CD4-positive, alpha-beta T cell treated with Interleukin-6 at 100 ng/mL for 8 hours (primary cell): ENCODE data around the gene CHST11.
"Not testable (repeated sequence)": the region's sequence is repeated elsewhere in the genome, so short reads cannot be mapped to it uniquely, and the experiment has no call there.

Experiments
- DNase-seq: peaks from one replicate; pipeline ENCODE4 v3.0.0-alpha.2; 2020; ENCODE audit warnings: mixed read lengths, low spot score

The CHST11 gene

GRCh38 chr12:104565606-104566243 is 109.0 kb downstream of the CHST11 start:
- no peak for DNase-seq

DNA sequence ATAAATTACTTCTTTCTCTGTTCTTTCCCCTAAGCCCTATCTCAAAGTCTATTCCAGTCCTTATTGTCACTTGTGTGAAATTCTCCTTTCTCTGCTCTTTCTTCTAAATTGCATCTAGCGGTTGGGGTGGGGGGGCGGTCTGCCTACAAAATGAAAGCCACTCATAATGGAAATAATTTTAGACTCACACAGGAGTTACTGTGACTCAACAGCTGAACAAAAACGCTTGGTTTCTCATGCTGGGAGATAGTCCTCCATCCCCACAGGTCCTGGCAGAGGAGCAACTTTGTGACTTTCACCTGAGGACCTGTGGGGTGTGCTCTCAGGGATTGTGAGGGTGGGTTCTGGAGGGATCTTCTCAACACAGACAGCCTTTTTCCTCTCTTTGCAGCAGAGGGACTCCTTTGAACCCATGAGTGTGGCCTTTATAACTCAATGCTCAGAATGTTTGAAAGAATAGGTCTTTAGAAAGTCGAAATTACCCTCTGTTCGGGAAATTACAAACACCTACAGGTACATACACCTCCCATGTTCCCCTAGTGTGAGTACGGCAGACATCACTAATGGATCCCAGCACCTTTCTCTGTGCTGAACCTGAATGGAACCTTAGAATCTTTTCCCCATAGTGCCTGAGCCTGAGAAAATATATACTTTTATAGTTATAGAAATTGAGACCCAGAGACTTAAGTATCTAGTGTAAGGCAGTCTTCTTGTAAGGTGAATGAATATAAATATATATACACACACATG is 109.7 kb downstream of the CHST11 start:
- no peak for DNase-seq

DNA sequence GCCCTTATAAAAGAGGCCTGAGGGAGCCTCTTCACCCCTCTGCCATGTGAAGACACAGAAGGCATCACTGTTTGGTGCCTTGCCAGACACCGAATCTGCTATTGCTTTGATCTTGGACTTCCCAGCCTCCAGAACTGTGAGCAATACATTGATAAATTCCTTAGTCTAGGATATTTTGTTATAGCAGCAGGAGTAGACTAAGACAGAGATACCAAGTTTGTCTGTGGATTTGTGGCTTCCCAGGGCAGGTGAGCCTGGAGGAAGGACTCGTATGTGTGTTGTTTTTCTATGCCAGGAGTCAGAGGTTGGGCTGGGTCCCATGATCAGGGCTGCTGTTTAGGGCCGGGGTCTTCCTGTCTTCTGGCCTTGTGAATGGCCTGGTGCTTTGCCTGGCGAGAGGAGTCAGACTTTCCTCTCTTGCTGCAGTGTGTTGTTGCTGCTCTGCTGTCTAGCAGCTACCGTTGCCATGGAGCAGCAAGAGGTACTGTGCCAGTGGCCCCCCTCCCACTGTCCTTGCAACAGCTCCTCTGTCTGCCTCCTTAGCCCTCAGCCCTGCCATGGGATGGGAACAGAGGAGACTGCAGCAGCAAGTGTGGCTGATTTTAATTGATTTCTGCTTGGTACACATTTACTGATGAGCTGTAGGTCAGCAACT is 111.2 kb downstream of the CHST11 start:
- DNase-seq: no peak

- no peak for DNase-seq
Measured at GRCh38 chr12:104568487-104568868, 111.7 kb downstream of the CHST11 start.

GRCh38 chr12:104568935-104569334 is 112.2 kb downstream of the CHST11 start:
- DNase-seq: no peak

- DNase-seq: peak; percentile 46
Measured at GRCh38 chr12:104569346-104570173, 112.8 kb downstream of the CHST11 start.

- no peak for DNase-seq
Measured at GRCh38 chr12:104570174-104570907, 113.6 kb downstream of the CHST11 start.

DNA sequence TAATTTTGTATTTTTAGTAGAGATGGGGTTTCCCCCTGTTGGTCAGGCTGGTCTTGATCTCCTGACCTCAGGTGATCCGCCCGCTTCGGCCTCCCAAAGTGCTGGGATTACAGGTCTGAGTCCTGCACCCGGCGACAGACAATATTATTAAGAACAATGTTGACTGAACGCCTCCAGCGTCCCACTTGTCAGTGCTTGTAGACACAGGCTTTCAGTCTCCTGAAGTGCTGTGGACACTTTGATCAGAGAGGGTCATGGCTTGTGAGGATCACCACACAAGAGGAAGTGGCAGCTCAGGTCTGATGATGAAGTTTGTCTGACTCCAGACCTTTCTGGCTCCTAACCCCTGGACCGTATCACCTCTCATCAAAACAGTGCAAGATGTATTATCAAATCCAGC is 114.6 kb downstream of the CHST11 start:
- no peak for DNase-seq

GRCh38 chr12:104574353-104574752 is 117.6 kb downstream of the CHST11 start:
- not testable (repeated sequence) for DNase-seq

DNA sequence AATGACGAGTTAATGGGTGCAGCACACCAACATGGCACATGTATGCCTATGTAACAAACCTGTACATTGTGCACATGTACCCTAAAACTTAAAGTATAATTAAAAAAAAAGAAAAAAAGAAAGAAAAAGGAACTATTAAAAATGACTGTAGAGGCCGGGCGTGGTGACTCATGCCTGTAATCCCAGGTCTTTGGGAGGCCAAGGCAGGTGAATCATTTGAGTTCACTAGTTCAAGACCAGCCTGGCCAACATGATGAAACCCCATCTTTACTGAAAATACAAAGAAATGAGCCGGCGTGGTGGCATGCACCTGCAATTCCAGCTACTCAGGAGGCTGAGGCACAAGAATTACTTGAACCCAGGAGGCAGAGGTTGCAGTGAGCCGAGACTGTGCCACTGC is 118.0 kb downstream of the CHST11 start:
- not testable (repeated sequence) for DNase-seq

DNA sequence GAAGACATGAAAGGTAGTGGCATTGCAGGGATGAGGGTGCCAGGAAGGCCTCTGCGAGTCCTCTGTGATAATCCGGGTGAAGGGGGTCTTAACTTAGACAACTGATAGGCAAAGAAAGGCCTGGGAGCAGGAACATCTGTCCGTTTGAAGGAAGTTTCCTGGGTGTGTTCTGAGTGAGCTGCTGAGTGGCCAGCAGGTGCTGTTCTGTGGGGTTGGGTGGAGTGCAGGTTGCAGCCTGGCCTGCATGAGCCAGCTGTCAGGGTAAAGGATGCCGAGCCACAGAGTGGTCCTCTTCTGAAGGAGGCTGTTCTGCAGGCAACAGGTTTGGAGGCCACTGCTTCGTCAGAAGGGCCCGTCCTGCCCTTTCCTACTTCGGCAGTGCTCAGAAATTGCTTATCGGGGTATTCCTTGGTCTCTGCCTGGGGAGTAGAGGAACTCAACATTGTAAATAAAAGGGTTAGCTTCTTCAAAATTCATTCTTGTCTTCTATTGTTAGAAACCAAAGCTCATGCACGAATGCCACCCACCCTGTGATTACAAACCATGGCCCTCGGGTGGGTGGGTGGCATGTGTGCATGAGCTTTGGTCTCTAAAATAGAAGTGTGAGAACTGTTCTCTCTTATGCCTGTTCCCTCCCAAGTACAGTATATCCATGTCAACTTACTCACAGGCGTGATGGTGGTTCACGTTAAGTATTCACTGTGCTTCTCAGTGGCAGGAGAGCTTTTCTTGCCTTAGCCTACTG is 118.9 kb downstream of the CHST11 start:
- no peak for DNase-seq

GRCh38 chr12:104576187-104576778 is 119.5 kb downstream of the CHST11 start:
- no peak for DNase-seq

- no peak for DNase-seq
Measured at GRCh38 chr12:104576980-104577580, 120.3 kb downstream of the CHST11 start.

GRCh38 chr12:104577581-104577981 is 120.8 kb downstream of the CHST11 start:
- no peak for DNase-seq

DNA sequence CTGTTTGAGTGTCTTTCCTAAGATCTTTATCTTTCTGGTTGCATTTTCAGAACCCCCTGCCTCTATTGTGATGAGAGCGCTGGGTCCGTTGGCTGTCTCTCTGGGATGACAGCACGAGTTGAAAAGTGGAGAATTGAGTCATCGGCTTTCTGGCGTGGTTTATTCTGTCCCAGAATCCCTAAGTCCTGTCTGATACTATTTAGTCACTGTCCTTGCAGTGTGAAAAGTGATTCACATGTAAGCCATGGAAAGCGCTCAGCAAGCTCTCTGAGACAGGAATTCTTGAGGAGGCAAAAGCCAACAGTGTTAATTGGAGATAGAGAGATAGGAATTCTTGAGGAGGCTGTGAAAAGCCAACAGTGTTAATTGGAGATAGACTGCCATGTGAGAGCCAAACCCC is 121.7 kb downstream of the CHST11 start:
- no peak for DNase-seq

DNA sequence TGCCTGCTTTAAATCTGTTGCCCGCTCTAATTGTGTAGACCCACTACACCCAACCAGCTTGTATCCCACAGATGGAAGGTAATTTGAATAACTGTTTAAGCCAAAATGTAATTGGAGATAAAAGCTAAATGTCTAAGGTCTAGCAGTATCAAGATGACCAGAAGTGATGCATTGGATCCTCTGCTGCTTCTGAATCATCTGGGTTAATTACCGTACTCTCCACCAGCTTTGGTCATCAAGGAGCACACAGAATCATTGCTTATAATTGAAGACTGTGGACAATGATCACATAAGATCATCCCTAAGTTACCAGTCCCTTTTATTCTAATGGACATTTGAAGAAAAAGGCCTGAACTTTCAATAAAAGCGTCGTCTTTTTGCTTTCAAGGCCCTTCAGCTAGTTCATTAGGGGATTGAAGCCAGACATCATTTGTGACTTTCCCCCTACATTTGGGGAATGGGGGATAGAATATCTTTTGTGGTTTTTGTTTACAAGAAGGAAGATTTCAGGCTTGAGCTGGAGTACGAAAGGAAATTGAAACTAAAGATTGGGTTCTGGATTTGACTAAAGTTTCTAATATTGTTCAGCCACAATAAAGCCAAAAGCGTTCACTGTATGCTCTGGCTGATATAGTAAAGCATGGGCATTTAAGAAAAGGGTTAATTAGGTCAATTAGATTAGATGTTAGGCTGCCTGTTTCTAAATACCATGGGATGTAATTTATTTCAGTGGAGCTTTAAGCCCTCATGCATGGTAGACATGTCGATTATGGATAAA is 123.2 kb downstream of the CHST11 start:
- no peak for DNase-seq

DNA sequence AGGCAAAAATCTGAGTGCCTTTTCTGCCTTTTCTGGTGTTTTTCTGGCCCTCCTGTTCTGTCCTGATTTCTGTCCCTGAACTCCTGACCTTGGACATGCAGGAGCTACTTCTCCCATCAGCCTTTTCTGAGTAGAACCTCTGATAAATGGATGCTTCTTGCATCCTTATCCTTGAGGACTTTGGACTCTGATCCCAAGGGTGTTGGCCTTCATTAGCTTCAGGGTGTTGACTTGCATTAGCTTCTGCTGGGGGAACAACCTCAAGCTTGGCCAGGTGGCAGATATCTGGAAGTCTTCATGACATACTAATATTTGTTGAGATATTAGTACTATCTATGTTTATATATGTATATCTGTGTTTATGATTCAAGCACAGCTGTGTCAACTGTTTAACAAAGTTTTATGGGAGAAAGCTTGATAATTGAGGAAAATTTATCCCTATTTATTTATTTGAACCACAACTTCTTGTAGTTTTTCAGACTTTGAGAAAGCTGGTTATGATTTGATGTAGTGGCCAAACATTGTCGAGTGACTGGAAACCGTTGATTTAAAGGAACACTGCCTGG is 124.3 kb downstream of the CHST11 start:
- DNase-seq: no peak

DNA sequence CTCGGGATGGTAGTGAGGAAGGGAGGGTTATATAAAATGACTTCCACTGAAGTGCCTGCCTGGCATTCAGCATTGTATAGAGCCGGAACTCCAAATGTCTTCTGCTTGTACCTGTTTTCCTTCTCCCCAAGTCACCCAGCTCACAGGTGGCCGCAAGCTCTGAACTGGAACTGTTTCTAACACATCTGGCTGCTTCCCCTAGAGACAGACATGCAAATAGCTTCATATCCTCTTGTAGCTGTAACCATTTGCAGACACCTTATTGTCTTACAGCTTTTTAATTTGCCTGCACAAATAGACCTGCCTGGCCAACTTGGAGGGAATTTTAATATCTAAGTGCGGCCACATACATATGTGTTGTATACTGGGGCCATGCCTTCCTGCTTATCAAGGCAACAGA is 126.0 kb downstream of the CHST11 start:
- DNase-seq: no peak

- DNase-seq: no peak
Measured at GRCh38 chr12:104583301-104583700, 126.6 kb downstream of the CHST11 start.
